ENCODE measurements around the gene TRIL. TPM values are rescaled to one million over a fixed set of nuclear protein-coding genes. Genes with fewer than 3 reads are reported as not detected.

TRIL gene
- total and polyA plus RNA-seq, 2 experiments from 2014 or later = 0.95 to 4.5 TPM

- H3K27ac Mint-ChIP-seq = no peak overlapping the region
- peaks cover 2% of the 10 kb centered on the region for H3K27me3 Mint-ChIP-seq (ENCODE audit: insufficient read depth, low read depth, poor library complexity)
- Histone ChIP-seq H3F3A (replicated peaks; ENCODE audit: low read depth) (no peaks in the 10 kb centered on the region), H3K4me3 (no peak overlapping the region), H3K27me3 (ENCODE audit: insufficient read depth) (no peaks in the 10 kb centered on the region), H3K79me2 (replicated peaks; ENCODE audit: insufficient read depth) (no peaks in the 10 kb centered on the region), H3K9me2 (ENCODE audit: insufficient read depth) (0 out of 2 replicates have a peak, but pooled peaks cover 6% of the 10 kb centered on the region), H3K27ac (ENCODE audit: low read depth) (no peak overlapping the region), H3K36me3 (ENCODE audit: insufficient read depth) (no peaks in the 10 kb centered on the region), H3K4me1 (ENCODE audit: insufficient read depth) (peaks cover 12% of the 10 kb centered on the region), H2AFZ (no peak overlapping the region), H3K4me2 (no peak overlapping the region), H4K20me1 (replicated peaks; ENCODE audit: insufficient read depth) (no peaks in the 10 kb centered on the region)
- DNase-seq (ENCODE audit: low spot score) = no peak
- ATAC-seq = no peak
- no peaks in the 10 kb centered on the region for H3K36me3 Mint-ChIP-seq (ENCODE audit: low read depth)
- H3K4me3 Mint-ChIP-seq = no peak overlapping the region
- H3K9me3 Mint-ChIP-seq = no peaks in the 10 kb centered on the region
- TF ChIP-seq EZH2 (IDR thresholded peaks at IDR 0.05; ENCODE audit: low read depth, unreplicated experiment) = no peak
- TF ChIP-seq ZNF331 (CRISPR knock-in tag; IDR thresholded peaks at IDR 0.05; ENCODE audit: low read depth) = no peak
- TF ChIP-seq ETS1 (IDR thresholded peaks at IDR 0.05) = no peak
- TF ChIP-seq POLR2AphosphoS5 (IDR thresholded peaks at IDR 0.05; ENCODE audit: low read depth) = no peak
- no peak for TF ChIP-seq CREB1 (CRISPR knock-in tag; IDR thresholded peaks at IDR 0.05; ENCODE audit: low read depth)
- no peak for TF ChIP-seq STAT1 (IDR thresholded peaks at IDR 0.05; ENCODE audit: unreplicated experiment)
- no peak for TF ChIP-seq CTCF (conservative IDR thresholded peaks at IDR 0.05; ENCODE audit: low read depth in 2 of 2)
- no peak for TF ChIP-seq JUNB (IDR thresholded peaks at IDR 0.05; ENCODE audit: unreplicated experiment)
- no peak for TF ChIP-seq ZNF462 (CRISPR knock-in tag; IDR thresholded peaks at IDR 0.05)
- no peak for TF ChIP-seq NANOG (IDR thresholded peaks at IDR 0.05; ENCODE audit: borderline replicate concordance)
- peaks cover 35% of the 10 kb centered on the region for H3K4me1 Mint-ChIP-seq
Measured at GRCh38 chr7:28988091-28988490, 30.0 kb upstream of the TRIL start.

Measured in GM23338 (cell line).